PC-3 (cell line): ENCODE data around the gene HIRA. TPM values are rescaled to one million over a fixed set of nuclear protein-coding genes. Genes with fewer than 3 reads are reported as not detected.

ENCODE experiments used
- ATAC-seq: fragments of 200-7000 bp; cut with Tn5 transposase; 2 replicates; pipeline ENCODE4 v1.9.1; 2020; ENCODE audit warnings: mild to moderate bottlenecking, moderate library complexity
- BruUV-seq: library from RNA; stranded (reverse); fragments of 400-500 nt; replicated peaks from 2 replicates; lab custom pipeline; 2021; lab: Mats Ljungman, UMichigan
- CTCF ChIA-PET: fragments of 300-600 bp; sonication (Branson Sonifier 250); formaldehyde crosslinking; loops from one replicate; lab custom pipeline; 2022; ENCODE audit warnings: antibody characterized with exemption; lab: Charles Lee
- POLR2A ChIA-PET: fragments of 300-600 bp; sonication (Branson Sonifier 250); formaldehyde crosslinking; loops from one replicate; lab custom pipeline; 2022; ENCODE audit warnings: antibody characterized with exemption; ENCODE audit not compliant: unreplicated experiment; lab: Charles Lee
- DNase-seq: peaks from one replicate; pipeline ENCODE4 v3.0.0-alpha.2; 2015
- H2AFZ ChIP-seq: fragments of 300-600 bp; sonication (generic); 2 replicates; pipeline ENCODE4 v1.6.0; 2016; ENCODE audit warnings: antibody characterized with exemption, low read length
- H3F3A ChIP-seq: fragments of 300-600 bp; sonication (generic); one replicate; pipeline ENCODE4 v1.6.0; 2017; ENCODE audit warnings: antibody characterized with exemption, low read length, control low read depth, mild to moderate bottlenecking; ENCODE audit not compliant: unreplicated experiment
- H3K27ac ChIP-seq: fragments of 300-600 bp; sonication (generic); 2 replicates; pipeline ENCODE4 v1.5.1; 2016; ENCODE audit warnings: mild to moderate bottlenecking, low read length
- H3K27me3 ChIP-seq: fragments of 300-600 bp; sonication (generic); 2 replicates; pipeline ENCODE4 v1.6.1; 2016; ENCODE audit warnings: low read length, mixed read lengths
- H3K36me3 ChIP-seq: fragments of 300-600 bp; sonication (generic); 2 replicates; pipeline ENCODE4 v1.6.1; 2016; ENCODE audit warnings: low read depth, mixed run types, low read length, mixed read lengths
- H3K4me1 ChIP-seq: fragments of 300-600 bp; sonication (generic); 2 replicates; pipeline ENCODE4 v1.5.1; 2016; ENCODE audit warnings: low read length; ENCODE audit not compliant: insufficient read depth
- H3K4me2 ChIP-seq: fragments of 300-600 bp; sonication (generic); 2 replicates; pipeline ENCODE4 v1.6.0; 2016; ENCODE audit warnings: low read length
- H3K4me3 ChIP-seq: fragments of 300-600 bp; sonication (generic); 2 replicates; pipeline ENCODE4 v1.5.1; 2016; ENCODE audit warnings: mild to moderate bottlenecking, low read length, mixed read lengths
- H3K79me2 ChIP-seq: fragments of 300-600 bp; sonication (generic); 2 replicates; pipeline ENCODE4 v1.6.1; 2017; ENCODE audit warnings: low read length, mixed read lengths
- H3K9ac ChIP-seq: fragments of 300-600 bp; sonication (generic); 2 replicates; pipeline ENCODE4 v1.6.0; 2016; ENCODE audit warnings: mild to moderate bottlenecking, low read length
- H3K9me2 ChIP-seq: fragments of 300-600 bp; sonication (generic); replicated peaks from 2 replicates; pipeline ENCODE4 v1.6.1; 2016; ENCODE audit warnings: mixed run types, low read length, mixed read lengths
- H3K9me3 ChIP-seq: fragments of 300-600 bp; sonication (generic); 2 replicates; pipeline ENCODE4 v1.6.1; 2016; ENCODE audit warnings: low read length, mixed read lengths
- H4K20me1 ChIP-seq: fragments of 300-600 bp; sonication (generic); 2 replicates; pipeline ENCODE4 v1.6.1; 2016; ENCODE audit warnings: low read length, mixed read lengths
- CTCF ChIP-seq: fragments of 300-600 bp; sonication (generic); conservative IDR thresholded peaks from 2 replicates; pipeline ENCODE4 v1.5.1; 2017; ENCODE audit warnings: antibody characterized with exemption, low read depth, mild to moderate bottlenecking, low read length
- EZH2 ChIP-seq: fragments of 300-600 bp; sonication (generic); IDR thresholded peaks from one replicate; pipeline ENCODE4 v1.6.1; 2017; ENCODE audit warnings: antibody characterized with exemption, mild to moderate bottlenecking, low read length; ENCODE audit not compliant: unreplicated experiment
- EZH2phosphoT487 ChIP-seq: fragments of 300-600 bp; sonication (generic); IDR thresholded peaks from 2 replicates; pipeline ENCODE4 v1.6.1; 2018; ENCODE audit warnings: mild to moderate bottlenecking, antibody characterized with exemption, low read length, borderline replicate concordance
- intact Hi-C: fragments of 100-400 bp; cut with micrococcal nuclease; formaldehyde crosslinking; loops from 2 replicates; pipeline ENCODE4 v1.9.0; 2023
- total RNA-seq: library from RNA; depleted of rRNA; stranded (reverse); fragments of >200 nt; gene quantifications from 2 replicates; pipeline ENCODE4 v1.2.3, GENCODE V29; 2014

HIRA gene
- total RNA-seq, 1 experiment from 2014 or later: 12.4 TPM

GRCh38 chr22:19352766-19353165 is 78.8 kb downstream of the HIRA start:
- no peaks in the 10 kb centered on the region for H3K4me1 ChIP-seq
- H3K4me3 ChIP-seq: no peak overlapping the region
- H3K4me2 ChIP-seq: no peak overlapping the region
- no peaks in the 10 kb centered on the region for H4K20me1 ChIP-seq
- H3K9me3 ChIP-seq: no peaks in the 10 kb centered on the region
- H3K27ac ChIP-seq: no peak overlapping the region
- H3F3A ChIP-seq: no peaks in the 10 kb centered on the region
- BruUV-seq: no TSS peak
- TF ChIP-seq CTCF: no peak
- TF ChIP-seq EZH2phosphoT487: no peak
- TF ChIP-seq EZH2: no peak
- no peak overlapping the region for H2AFZ ChIP-seq
- ChIA-PET POLR2A (no interaction called here), CTCF (no interaction called here)
- peaks cover 12% of the 10 kb centered on the region; the same call in 1 of the 2 replicates for H3K36me3 ChIP-seq
- DNase-seq (no peak), ATAC-seq (no peak)
- no peak overlapping the region for H3K9ac ChIP-seq
- intact Hi-C loops: no loop called here
- no peaks in the 10 kb centered on the region for H3K27me3 ChIP-seq
- H3K79me2 ChIP-seq: no peaks in the 10 kb centered on the region
- no peaks in the 10 kb centered on the region for H3K9me2 ChIP-seq

GRCh38 chr22:19352217-19352616 is 79.3 kb downstream of the HIRA start:
- Histone ChIP-seq H3K4me1 (no peaks in the 10 kb centered on the region), H3K79me2 (no peaks in the 10 kb centered on the region), H2AFZ (no peak overlapping the region), H3K9me3 (no peaks in the 10 kb centered on the region), H3K9ac (no peak overlapping the region), H3K4me3 (no peak overlapping the region), H3K4me2 (no peak overlapping the region), H3F3A (no peaks in the 10 kb centered on the region), H3K9me2 (no peaks in the 10 kb centered on the region), H4K20me1 (no peaks in the 10 kb centered on the region), H3K27me3 (no peaks in the 10 kb centered on the region), H3K27ac (no peak overlapping the region), H3K36me3 (peaks cover 12% of the 10 kb centered on the region; the same call in 1 of the 2 replicates)
- ChIA-PET CTCF (no interaction called here), POLR2A (no interaction called here)
- TF ChIP-seq EZH2 (no peak), EZH2phosphoT487 (no peak), CTCF (no peak)
- intact Hi-C loops: no loop called here
- no TSS peak for BruUV-seq
- DNase-seq: no peak
- no peak for ATAC-seq

DNA sequence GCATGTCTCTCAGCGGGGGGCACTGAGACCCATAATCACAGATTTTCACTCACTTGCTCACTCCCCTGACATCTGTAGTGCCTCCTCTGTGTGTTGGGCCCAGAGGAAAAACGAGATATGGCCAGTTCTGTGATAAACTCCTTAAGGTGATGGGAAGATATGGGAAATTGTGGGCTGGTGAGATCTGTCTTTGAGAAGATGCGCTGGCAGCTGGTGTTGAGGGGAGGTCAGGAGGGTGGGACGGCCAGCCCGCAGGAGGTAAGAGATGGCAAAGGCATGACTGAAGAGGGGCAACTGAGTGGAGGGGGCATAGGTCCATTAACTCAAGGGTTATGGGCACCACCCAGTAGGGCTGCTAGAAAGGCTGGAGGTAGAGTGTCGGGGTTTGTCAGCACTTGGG is 79.9 kb downstream of the HIRA start:
- Histone ChIP-seq H3K79me2 (no peaks in the 10 kb centered on the region), H3K4me1 (no peaks in the 10 kb centered on the region), H3K4me2 (no peak overlapping the region), H3F3A (no peaks in the 10 kb centered on the region), H3K27me3 (no peaks in the 10 kb centered on the region), H4K20me1 (no peaks in the 10 kb centered on the region), H2AFZ (no peak overlapping the region), H3K9ac (no peak overlapping the region), H3K4me3 (no peak overlapping the region), H3K27ac (no peak overlapping the region), H3K9me3 (no peaks in the 10 kb centered on the region), H3K9me2 (no peaks in the 10 kb centered on the region), H3K36me3 (peaks cover 12% of the 10 kb centered on the region; the same call in 1 of the 2 replicates)
- ChIA-PET POLR2A (no interaction called here), CTCF (no interaction called here)
- DNase-seq (no peak), ATAC-seq (no peak)
- intact Hi-C loops: no loop called here
- BruUV-seq: no TSS peak
- TF ChIP-seq EZH2 (no peak), EZH2phosphoT487 (no peak), CTCF (no peak)
